A549 treated with ZK216348 at 1 μM for 4 hours (cell line): Measurements from ENCODE around the gene OR52E8. TPM values are rescaled to one million over a fixed set of nuclear protein-coding genes. Genes with fewer than 3 reads are reported as not detected.

Experiments
- total RNA-seq: library from RNA; stranded (reverse); fragments of 200-300 nt; extraction: Qiagen RNA extraction; gene quantifications from 5 replicates; pipeline ENCODE4 v1.2.3, GENCODE V29; 2022; ENCODE audit warnings: low read depth

OR52E8 gene
- total RNA-seq = not detected in 5 replicates

GRCh38 chr11:5857590-5857989 is at the start of gene OR52E8:
OR52E8 (minus strand) TSS chr11:5857690; CDS start chr11:5857690, 0 bp downstream.

GRCh38 chr11:5892908-5893307 is 35.4 kb upstream of the OR52E8 start, which contains the start of gene OR52E5:
OR52E5 (plus strand) TSS chr11:5893208; CDS start chr11:5900777, 7,569 bp downstream.

DNA sequence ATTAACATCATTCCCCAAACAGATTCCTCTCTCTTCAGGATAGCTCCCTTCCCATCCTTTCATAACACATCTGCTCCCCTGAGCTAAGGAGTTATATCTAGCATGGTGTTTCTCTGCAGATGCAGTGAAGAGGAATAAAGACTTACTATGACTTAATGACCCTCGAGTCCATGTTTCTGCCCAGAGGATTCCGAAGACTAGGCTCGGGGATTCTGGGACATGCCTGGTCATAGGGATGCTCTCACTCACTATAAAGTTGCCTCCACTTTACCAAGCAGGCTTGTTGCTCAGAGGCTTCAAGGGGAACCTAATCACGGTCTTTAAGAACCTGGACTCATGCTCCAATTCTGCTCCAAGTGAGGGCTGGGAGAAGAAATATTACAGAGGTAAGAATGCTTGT is 22.8 kb upstream of the OR52E8 start, which contains the start of gene OR52E4:
TSS of gene OR52E4 (plus strand) at position 301 of the 400 bp plus-strand sequence. CDS start 3,664 bp downstream, outside the sequence.

DNA sequence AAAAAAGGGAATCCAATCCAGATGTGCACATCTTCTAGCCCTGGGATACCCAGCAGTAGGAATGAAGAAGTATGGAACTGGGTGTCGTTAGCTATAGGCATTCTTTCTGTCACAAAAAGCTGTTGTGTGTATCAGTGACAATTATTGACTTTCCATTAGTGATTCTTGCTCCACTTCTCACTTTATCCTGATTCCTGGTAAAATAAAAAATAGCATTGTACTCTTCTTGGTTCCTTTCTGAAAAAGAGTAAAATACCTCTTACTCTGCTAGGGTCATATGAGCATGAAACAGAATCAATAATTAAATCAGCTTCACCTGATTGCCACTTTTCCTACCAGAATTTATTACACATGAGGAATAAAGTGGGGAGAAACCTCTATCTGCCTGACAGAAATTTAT is 15.7 kb downstream of the OR52E8 start, which contains the start of gene OR52E6:
TSS of gene OR52E6 (minus strand) at position 101 of the 400 bp plus-strand sequence. CDS start at position 101, 0 bp downstream.

DNA sequence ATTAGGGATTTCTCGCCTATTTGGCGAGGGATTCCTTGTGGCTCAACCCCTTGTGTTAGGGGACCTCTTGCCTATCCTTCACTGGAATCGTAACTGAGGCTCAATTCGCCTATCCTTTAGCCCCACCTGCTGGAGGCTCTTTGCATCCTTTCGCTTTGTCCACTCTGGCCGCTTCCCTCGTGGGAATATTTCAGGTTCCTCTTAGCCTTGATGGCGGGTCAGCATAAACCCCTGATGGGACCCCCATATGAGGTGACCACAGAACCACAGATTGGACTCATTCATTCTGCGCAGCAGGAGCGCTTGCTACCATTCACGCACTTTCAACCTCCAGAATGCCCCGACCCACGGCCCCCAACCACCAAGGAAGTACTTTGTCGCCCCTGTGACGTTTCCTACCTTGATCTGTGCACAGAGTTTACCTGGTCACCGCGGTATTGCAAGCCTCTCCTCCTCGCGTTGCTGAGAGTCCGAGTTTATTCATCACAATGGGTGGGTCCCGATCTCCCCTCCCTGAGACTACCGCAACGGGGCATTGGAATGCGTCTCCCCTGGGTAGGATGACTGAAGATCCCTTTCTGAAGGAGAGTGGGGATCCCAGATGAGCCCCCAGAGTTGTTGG is 48.9 kb downstream of the OR52E8 start, which contains the start of gene OR52N2:
TSS of gene OR52N2 (plus strand) at position 425 of the 622 bp plus-strand sequence. CDS start 11,412 bp downstream, outside the sequence.

Other genes with a start within 250 kb of the OR52E8 start
- gene TRIM34, start 232.7 kb downstream of the OR52E8 start, total RNA-seq = 2.6 to 4.3 TPM (median 3.5 TPM) in 5 replicates
- 9.9 to 13.5 TPM (median 10.7 TPM) in 5 replicates for gene TRIM5, start 172.6 kb downstream of the OR52E8 start, total RNA-seq
- gene TRIM22, start 167.9 kb downstream of the OR52E8 start, total RNA-seq = 0.57 to 1.0 TPM (median 0.81 TPM) in 5 replicates
- not detected in 5 replicates for gene OR56B1, start 121.2 kb downstream of the OR52E8 start, total RNA-seq
- not detected in 5 replicates for gene OR52N4, start 103.4 kb downstream of the OR52E8 start, total RNA-seq
- not detected in 5 replicates for gene OR52N5, start 74.3 kb downstream of the OR52E8 start, total RNA-seq
- not detected in 5 replicates for gene OR52N1, start 66.4 kb downstream of the OR52E8 start, total RNA-seq
- not detected in 5 replicates for gene OR52N2, start 48.8 kb downstream of the OR52E8 start, total RNA-seq
- not detected in 5 replicates for gene OR52E6, start 15.8 kb downstream of the OR52E8 start, total RNA-seq
- not detected in 5 replicates for gene OR52E4, start 22.9 kb upstream of the OR52E8 start, total RNA-seq
- gene OR52E5, start 35.5 kb upstream of the OR52E8 start, total RNA-seq = not detected in 5 replicates
- gene OR56A3, start 84.6 kb upstream of the OR52E8 start, total RNA-seq = not detected in 5 replicates
- not detected in 5 replicates for gene OR56A5, start 110.8 kb upstream of the OR52E8 start, total RNA-seq
- not detected in 5 replicates for gene OR52L1, start 129.3 kb upstream of the OR52E8 start, total RNA-seq
- not detected in 5 replicates for gene OR56A4, start 149.3 kb upstream of the OR52E8 start, total RNA-seq
- not detected in 5 replicates for gene OR56A1, start 173.1 kb upstream of the OR52E8 start, total RNA-seq
- gene OR56B4, start 250.0 kb upstream of the OR52E8 start, total RNA-seq = not detected in 5 replicates